Left kidney (tissue), 2 donors: Measurements from ENCODE around the gene ATG9B. TPM values are rescaled to one million over a fixed set of nuclear protein-coding genes. Genes with fewer than 3 reads are reported as not detected.

Source experiments
- DNase-seq: peaks from one replicate; pipeline ENCODE4 v3.0.0-alpha.2; 2013
- polyA plus RNA-seq: library from polyadenylated mRNA; unstranded; fragments of 120-200 nt; gene quantifications from one replicate; pipeline ENCODE4 v1.2.1, GENCODE V29; 2013; ENCODE audit not compliant: insufficient read length

ATG9B gene
- polyA plus RNA-seq, 1 donor: 3.0 TPM

DNA sequence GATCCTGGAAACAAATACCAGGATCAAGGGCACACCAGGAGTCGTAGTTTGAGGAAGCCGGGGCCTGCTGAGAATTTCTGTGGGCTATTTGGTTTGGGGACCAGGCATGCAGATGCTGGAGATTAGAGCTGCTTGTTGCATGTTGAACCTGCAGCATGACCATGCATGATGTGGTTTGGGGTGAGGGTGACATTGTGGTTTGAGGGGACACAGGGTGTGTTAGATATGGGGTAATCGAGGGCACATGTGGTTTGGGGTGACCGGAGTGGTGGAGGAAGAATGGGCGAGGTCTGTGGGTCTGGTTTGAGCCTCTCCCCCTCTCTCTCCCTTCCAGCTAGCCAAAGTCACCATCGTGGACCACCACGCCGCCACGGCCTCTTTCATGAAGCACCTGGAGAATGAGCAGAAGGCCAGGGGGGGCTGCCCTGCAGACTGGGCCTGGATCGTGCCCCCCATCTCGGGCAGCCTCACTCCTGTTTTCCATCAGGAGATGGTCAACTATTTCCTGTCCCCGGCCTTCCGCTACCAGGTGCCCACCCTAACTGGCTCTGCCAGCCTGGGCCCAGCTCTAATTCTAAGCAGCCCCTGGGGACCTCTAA lies 23.3 kb downstream of the ATG9B start:
- DNase-seq: no peak

- no peak for DNase-seq
Measured at GRCh38 chr7:150999497-151000230, 24.6 kb downstream of the ATG9B start.

GRCh38 chr7:150999001-150999400 lies 25.3 kb downstream of the ATG9B start:
- DNase-seq: no peak

- DNase-seq: no peak
Measured at GRCh38 chr7:150998341-150998740, 26.0 kb downstream of the ATG9B start.

GRCh38 chr7:150997817-150998216 lies 26.5 kb downstream of the ATG9B start:
- no peak for DNase-seq

GRCh38 chr7:150997075-150997511 lies 27.2 kb downstream of the ATG9B start:
- no peak for DNase-seq

GRCh38 chr7:150996376-150997074 lies 27.8 kb downstream of the ATG9B start:
- DNase-seq: no peak

DNA sequence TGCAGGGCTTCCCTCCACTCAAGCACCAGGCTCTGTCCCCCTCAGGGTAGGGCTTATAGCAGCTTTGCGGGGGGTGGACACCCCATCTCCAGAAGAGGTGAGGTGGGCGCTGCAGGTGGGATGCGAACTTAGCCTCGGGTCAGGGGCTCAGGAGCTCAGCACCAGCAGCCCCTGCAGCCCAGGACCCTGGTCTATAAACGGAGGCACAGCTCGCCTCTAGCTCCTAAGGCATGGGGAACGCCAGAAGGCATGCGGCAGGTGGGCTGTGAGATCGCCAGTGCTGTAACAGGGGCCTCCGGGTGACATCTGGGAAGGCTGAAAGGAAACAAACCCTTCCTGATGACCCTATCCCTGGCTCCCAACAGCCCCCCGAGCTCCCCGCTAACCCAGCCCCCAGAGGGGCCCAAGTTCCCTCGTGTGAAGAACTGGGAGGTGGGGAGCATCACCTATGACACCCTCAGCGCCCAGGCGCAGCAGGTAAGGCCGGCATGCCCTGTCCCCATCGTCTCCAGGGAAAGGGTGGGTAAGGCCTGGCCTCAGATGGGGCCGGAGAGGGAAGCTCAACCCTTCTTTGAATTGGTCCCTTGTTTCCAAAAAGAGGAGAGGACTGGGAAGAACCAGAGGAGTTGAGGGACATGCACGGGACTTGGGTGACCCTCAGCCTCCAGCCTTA lies 29.3 kb downstream of the ATG9B start:
- DNase-seq: no peak

GRCh38 chr7:150994141-150994837 lies 30.0 kb downstream of the ATG9B start:
- no peak for DNase-seq

GRCh38 chr7:150993511-150993910 lies 30.8 kb downstream of the ATG9B start:
- no peak for DNase-seq

GRCh38 chr7:150992833-150993302 lies 31.4 kb downstream of the ATG9B start:
- DNase-seq: no peak

- DNase-seq: no peak
Measured at GRCh38 chr7:150992051-150992640, 32.1 kb downstream of the ATG9B start.

GRCh38 chr7:150990416-150991186 lies 33.7 kb downstream of the ATG9B start, which contains the start of gene NOS3:
TSS of gene NOS3 (plus strand) at chr7:150991017. CDS start at chr7:150993804, 2,787 bp downstream.
- DNase-seq: no peak

DNA sequence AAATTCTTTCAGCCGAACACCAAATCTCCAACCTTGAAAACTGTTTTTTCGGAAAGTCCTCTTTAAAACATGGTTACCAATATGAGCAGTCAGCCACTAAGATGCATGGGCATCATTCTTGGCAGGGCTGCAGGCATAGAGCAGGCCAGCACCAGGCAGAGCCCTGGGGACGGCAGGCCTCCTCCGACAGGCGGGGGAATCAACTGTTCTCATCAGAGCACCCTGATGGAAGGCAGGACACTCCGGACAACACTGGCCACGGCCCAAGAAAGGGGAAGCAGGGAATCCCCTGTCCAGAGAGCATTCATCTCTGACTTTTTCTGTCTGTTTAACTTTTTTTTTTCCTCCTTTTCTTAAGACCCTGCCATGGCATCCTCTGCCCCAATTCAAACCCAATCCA lies 34.8 kb downstream of the ATG9B start:
- DNase-seq: no peak

DNA sequence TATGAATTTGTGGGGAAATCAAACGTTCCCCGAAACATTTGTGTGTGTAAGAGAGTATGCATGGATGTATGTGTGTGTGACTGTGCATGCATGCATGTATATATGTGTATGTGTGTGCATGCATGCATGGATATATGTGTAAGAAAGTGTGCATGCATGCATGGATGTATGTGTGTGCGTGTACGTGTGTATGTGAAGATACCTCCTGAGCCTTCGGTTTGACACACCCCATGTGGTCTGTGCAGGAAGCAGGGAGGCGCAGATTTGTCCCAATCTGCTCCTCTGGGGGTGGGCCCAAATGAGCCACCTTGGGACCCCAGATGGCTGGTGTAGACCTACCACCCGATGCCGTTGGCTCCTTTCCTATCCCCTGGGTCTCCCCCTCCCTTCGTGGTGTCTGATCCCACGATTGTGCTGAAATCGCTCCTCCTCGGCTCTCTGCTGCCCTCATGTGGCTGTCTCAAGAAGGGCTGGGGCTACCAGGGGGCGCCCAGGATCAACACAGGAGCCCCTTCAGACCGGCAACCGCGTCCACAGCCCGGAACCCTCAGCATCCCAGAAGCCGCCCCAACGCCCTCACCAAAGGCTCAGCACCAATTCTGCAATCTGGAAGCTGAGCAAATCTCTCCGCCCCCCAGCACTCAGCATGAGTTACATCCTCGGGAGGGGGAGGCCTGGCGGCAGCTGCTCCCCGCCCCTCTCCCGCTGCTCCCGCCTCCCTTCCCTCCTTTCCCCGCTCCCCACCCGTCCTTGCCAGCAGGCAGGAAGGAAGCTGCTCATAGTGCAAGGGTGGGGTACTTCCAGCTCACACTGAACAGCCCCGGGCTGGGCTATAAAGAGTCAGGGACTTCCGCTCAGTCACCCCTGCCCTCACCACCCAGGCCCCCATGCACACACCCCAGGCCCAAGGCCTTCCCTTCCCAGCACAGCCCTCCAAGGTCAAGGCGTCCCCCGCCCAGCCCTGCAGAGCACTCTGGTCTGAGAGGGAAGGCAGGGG lies 35.8 kb downstream of the ATG9B start:
- no peak for DNase-seq

GRCh38 chr7:150986556-150986955 lies 37.7 kb downstream of the ATG9B start:
- no peak for DNase-seq

- DNase-seq: no peak
Measured at GRCh38 chr7:150986099-150986512, 38.2 kb downstream of the ATG9B start.

GRCh38 chr7:150983893-150984368 lies 40.4 kb downstream of the ATG9B start:
- no peak for DNase-seq

DNA sequence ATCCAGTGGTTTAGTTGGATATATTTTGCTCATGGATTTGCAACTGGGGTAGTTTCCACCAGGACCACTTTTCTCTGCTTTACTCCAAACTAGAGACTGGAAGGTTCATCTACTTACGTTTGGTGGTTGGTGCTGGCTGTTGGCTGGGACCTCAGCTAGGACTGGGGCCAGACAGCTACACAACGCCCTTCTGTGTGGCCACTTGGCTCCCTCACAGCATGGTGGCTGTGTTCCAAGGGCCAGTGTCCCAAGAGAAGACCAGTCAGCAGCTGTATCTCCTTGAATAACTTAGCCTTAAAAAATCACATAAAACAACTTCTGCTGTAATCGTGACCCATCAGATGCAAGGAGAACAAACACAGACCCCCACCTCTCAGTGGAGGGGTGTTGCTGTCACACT lies 41.9 kb downstream of the ATG9B start:
- no peak for DNase-seq
